CD14-positive monocyte (primary cell): ENCODE measurements around the gene XIRP1. TPM values are rescaled to one million over a fixed set of nuclear protein-coding genes. Genes with fewer than 3 reads are reported as not detected.

Experiments used
- DNase-seq, 3 donors: peaks; one replicate each; pipeline ENCODE4 v3.0.0-alpha.2; 2011 to 2022
- H2AFZ ChIP-seq: 2 replicates; pipeline ENCODE4 v1.6.0; 2012; ENCODE audit warnings: mild to moderate bottlenecking, low read depth, low read length, inconsistent platforms; ENCODE audit not compliant: insufficient read depth, poor library complexity, severe bottlenecking
- H3K27ac ChIP-seq, 2 donors: 1 replicate in 1 of 2; 2 replicates in 1 of 2; pipeline ENCODE4 v1.5.1; 2012 to 2013; ENCODE audit warnings: low read length in 2 of 2, control low read depth in 1 of 2, inconsistent platforms in 1 of 2, low read depth in 1 of 2, mild to moderate bottlenecking in 1 of 2
- H3K27me3 ChIP-seq, 2 donors: one replicate each; pipeline versions ENCODE4 v1.6.0 to v1.6.1; 2011 to 2013; ENCODE audit warnings: low read length in 2 of 2; ENCODE audit not compliant: control insufficient read depth in 2 of 2, insufficient read depth in 2 of 2
- H3K36me3 ChIP-seq, 2 donors: replicated peaks in 1 of 2; 1 replicate in 1 of 2; 2 replicates in 1 of 2; pipeline versions ENCODE4 v1.5.1 to v1.6.1; 2012 to 2013; ENCODE audit warnings: low read length in 2 of 2, control low read depth in 1 of 2, inconsistent platforms in 1 of 2, mild to moderate bottlenecking in 1 of 2; ENCODE audit not compliant: insufficient read depth in 2 of 2, control insufficient read depth in 1 of 2
- H3K4me1 ChIP-seq, 2 donors: 1 replicate in 1 of 2; 2 replicates in 1 of 2; pipeline versions ENCODE4 v1.5.1 to v1.6.1; 2012 to 2013; ENCODE audit warnings: low read length in 2 of 2, control low read depth in 1 of 2, inconsistent platforms in 1 of 2, mild to moderate bottlenecking in 1 of 2, moderate library complexity in 1 of 2; ENCODE audit not compliant: insufficient read depth in 2 of 2, control insufficient read depth in 1 of 2
- H3K4me2 ChIP-seq: replicated peaks from 2 replicates; pipeline ENCODE3; 2012; ENCODE audit warnings: low read length, moderate library complexity, mild to moderate bottlenecking; ENCODE audit not compliant: poor library complexity, severe bottlenecking; ENCODE audit errors: extremely low read depth
- H3K4me3 ChIP-seq, 3 experiments: fragments of 200-600 bp in 1 of 3; sonication (generic) in 1 of 3; replicated peaks in 1 of 3; 1 replicate in 2 of 3; 2 replicates in 1 of 3; pipeline ENCODE4 v1.5.1; 2011 to 2013; ENCODE audit warnings: low read length in 3 of 3, mild to moderate bottlenecking in 3 of 3, control low read depth in 2 of 3, low read depth in 2 of 3, inconsistent platforms in 1 of 3, moderate library complexity in 1 of 3
- H3K79me2 ChIP-seq: 2 replicates; pipeline ENCODE4 v1.6.0; 2012; ENCODE audit warnings: mild to moderate bottlenecking, control low read depth, inconsistent platforms, low read length, moderate library complexity; ENCODE audit not compliant: insufficient read depth
- H3K9ac ChIP-seq: 2 replicates; pipeline ENCODE4 v1.6.0; 2017; ENCODE audit warnings: low read length, mild to moderate bottlenecking; ENCODE audit not compliant: insufficient read depth, poor library complexity, severe bottlenecking
- H3K9me3 ChIP-seq, 2 donors: replicated peaks in 1 of 2; 1 replicate in 1 of 2; 2 replicates in 1 of 2; pipeline versions ENCODE4 v1.5.1 to v1.6.1; 2012 to 2013; ENCODE audit warnings: low read length in 2 of 2, control low read depth in 1 of 2; ENCODE audit not compliant: control insufficient read depth in 1 of 2, insufficient read depth in 1 of 2
- H4K20me1 ChIP-seq: 2 replicates; pipeline ENCODE4 v1.6.0; 2012; ENCODE audit warnings: mild to moderate bottlenecking, low read length, control low read depth, moderate library complexity; ENCODE audit not compliant: insufficient read depth
- H3K27ac Mint-ChIP-seq, 7 donors: one replicate each; pipeline ENCODE4 v1.8.0; 2020; ENCODE audit warnings: mild to moderate bottlenecking in 7 of 7, mixed read lengths in 7 of 7, moderate library complexity in 6 of 7, inconsistent platforms in 2 of 7
- H3K27me3 Mint-ChIP-seq, 3 donors: one replicate each; pipeline ENCODE4 v1.8.0; 2021 to 2022; ENCODE audit warnings: low read depth in 3 of 3, mild to moderate bottlenecking in 3 of 3, mixed read lengths in 3 of 3, moderate library complexity in 3 of 3, inconsistent platforms in 1 of 3
- H3K36me3 Mint-ChIP-seq, 2 donors: one replicate each; pipeline ENCODE4 v1.8.0; 2020; ENCODE audit warnings: mixed read lengths in 2 of 2, inconsistent platforms in 1 of 2, mild to moderate bottlenecking in 1 of 2
- H3K4me1 Mint-ChIP-seq: one replicate; pipeline ENCODE4 v1.8.0; 2020; ENCODE audit warnings: mild to moderate bottlenecking, mixed read lengths
- H3K4me3 Mint-ChIP-seq, 2 donors: one replicate each; pipeline ENCODE4 v1.8.0; 2020; ENCODE audit warnings: mild to moderate bottlenecking in 2 of 2, mixed read lengths in 2 of 2, moderate library complexity in 1 of 2
- H3K9me3 Mint-ChIP-seq, 7 donors: one replicate each; pipeline ENCODE4 v1.8.0; 2020 to 2022; ENCODE audit warnings: mixed read lengths in 7 of 7, mild to moderate bottlenecking in 6 of 7, moderate library complexity in 6 of 7, inconsistent platforms in 2 of 7
- CTCF ChIP-seq: fragments of 200-600 bp; IDR thresholded peaks from one replicate; pipeline ENCODE4 v1.8.0; 2022; ENCODE audit warnings: antibody characterized with exemption, mild to moderate bottlenecking
- WGBS: methylation state at CpG from one replicate; pipeline ENCODE4 v1.1.5; 2013; ENCODE audit warnings: missing lambda C conversion rate; ENCODE audit not compliant: insufficient coverage; 5-methylcytosine and 5-hydroxymethylcytosine counted together
- intact Hi-C, 2 donors: fragments of 100-400 bp; cut with micrococcal nuclease; formaldehyde crosslinking; loops; one replicate each; pipeline versions ENCODE4 v1.15.0 to v1.15.1; 2023
- polyA plus RNA-seq, 3 donors: library from polyadenylated mRNA; depleted of rRNA in 1 of 3; unstranded in 2 of 3; stranded (reverse) in 1 of 3; fragments of 300-500 nt in 2 of 3; fragments of >200 nt in 1 of 3; fragmentation: Illumina TruSeq in 2 of 3; gene quantifications; 1 replicate in 2 of 3; 2 replicates in 1 of 3; pipeline ENCODE4 v1.2.3, GENCODE V29; 2012 to 2021

Gene XIRP1
- polyA plus RNA-seq, 3 donors = not detected

- Mint-ChIP-seq H3K9me3 (peaks cover 0 to 3% (median 2%) of the 10 kb centered on the region in 7 donors), H3K27ac (no peak overlapping the region), H3K27me3 (peaks cover 0 to 11% (median 4%) of the 10 kb centered on the region in 3 donors), H3K36me3 (peaks cover 2 to 3% of the 10 kb centered on the region in 2 donors), H3K4me3 (no peak overlapping the region), H3K4me1 (peaks cover 16% of the 10 kb centered on the region)
- no CpG with 5 or more reads among the region's 7 CpGs for WGBS
- Histone ChIP-seq H3K9me3 (no peaks in the 10 kb centered on the region), H3K9ac (no peak overlapping the region), H3K4me3 (no peak overlapping the region), H3K4me2 (no peak overlapping the region), H3K27me3 (no peaks in the 10 kb centered on the region), H3K27ac (no peak overlapping the region), H3K79me2 (peaks cover 2% of the 10 kb centered on the region), H4K20me1 (peaks cover 9% of the 10 kb centered on the region), H2AFZ (no peak overlapping the region), H3K4me1 (peaks cover 5 to 6% of the 10 kb centered on the region in 2 donors), H3K36me3 (no peaks in the 10 kb centered on the region)
- no peak for DNase-seq
- no peak for TF ChIP-seq CTCF
- intact Hi-C loops = no loop called here
Measured at GRCh38 chr3:39157359-39157758, 35.0 kb downstream of the XIRP1 start.

GRCh38 chr3:39156421-39156820 lies 36.0 kb downstream of the XIRP1 start:
- Mint-ChIP-seq H3K36me3 (peaks cover 9 to 11% of the 10 kb centered on the region in 2 donors), H3K4me1 (peaks cover 24% of the 10 kb centered on the region), H3K4me3 (peak overlapping the region in 1 of 2 donors; percentile 1), H3K9me3 (peaks cover 0 to 3% (median 2%) of the 10 kb centered on the region in 7 donors), H3K27me3 (peaks cover 0 to 11% (median 4%) of the 10 kb centered on the region in 3 donors), H3K27ac (no peak overlapping the region)
- no peak overlapping the region for H2AFZ ChIP-seq
- WGBS = 93% methylated on average over 2 of the region's 4 CpGs
- peaks cover 15% of the 10 kb centered on the region in 2 donors for H3K4me1 ChIP-seq
- no peaks in the 10 kb centered on the region for H3K36me3 ChIP-seq
- no peak overlapping the region for H3K27ac ChIP-seq
- H4K20me1 ChIP-seq = peaks cover 18% of the 10 kb centered on the region
- no peak for DNase-seq
- TF ChIP-seq CTCF = no peak
- no peaks in the 10 kb centered on the region for H3K9me3 ChIP-seq
- no peaks in the 10 kb centered on the region for H3K27me3 ChIP-seq
- H3K79me2 ChIP-seq = peaks cover 12% of the 10 kb centered on the region
- no peak overlapping the region for H3K4me2 ChIP-seq
- no peak overlapping the region for H3K9ac ChIP-seq
- no peak overlapping the region for H3K4me3 ChIP-seq
- intact Hi-C loops = no loop called here
